Mesenchymal stem cell (in vitro differentiated cells and primary cell): ENCODE measurements around the gene SERPINF2.
A peak's percentile ranks its signal among the peaks of the same experiment; 100 is the strongest.

Source experiments
- DNase-seq: peaks from one replicate; pipeline ENCODE4 v3.0.0-alpha.2; 2013
- H2AFZ ChIP-seq: one replicate; pipeline ENCODE4 v1.6.1; 2013; ENCODE audit warnings: low read depth, mild to moderate bottlenecking, control low read depth, inconsistent platforms, low read length, moderate library complexity
- H2AK5ac ChIP-seq: 2 replicates; pipeline ENCODE4 v1.6.1; 2013; ENCODE audit warnings: low read length, moderate library complexity, mild to moderate bottlenecking, inconsistent platforms; ENCODE audit not compliant: severe bottlenecking
- H2BK120ac ChIP-seq: one replicate; pipeline ENCODE4 v1.6.1; 2013; ENCODE audit warnings: low read depth, mild to moderate bottlenecking, inconsistent platforms, low read length, moderate library complexity
- H2BK12ac ChIP-seq, 2 experiments: one replicate each; pipeline ENCODE4 v1.6.1; 2013; ENCODE audit warnings: inconsistent platforms in 2 of 2, low read length in 2 of 2, mild to moderate bottlenecking in 2 of 2, moderate library complexity in 2 of 2, control low read depth in 1 of 2
- H2BK15ac ChIP-seq: one replicate; pipeline ENCODE4 v1.6.1; 2013; ENCODE audit warnings: mild to moderate bottlenecking, low read depth, inconsistent platforms; ENCODE audit not compliant: poor library complexity, severe bottlenecking
- H2BK5ac ChIP-seq: 2 replicates; pipeline ENCODE4 v1.6.1; 2013; ENCODE audit warnings: low read depth, mild to moderate bottlenecking, low read length, control low read depth, inconsistent platforms; ENCODE audit not compliant: poor library complexity, severe bottlenecking
- H3K14ac ChIP-seq, 2 experiments: one replicate each; pipeline ENCODE4 v1.6.1; 2013; ENCODE audit warnings: inconsistent platforms in 2 of 2, low read length in 2 of 2, control low read depth in 1 of 2, mild to moderate bottlenecking in 1 of 2, moderate library complexity in 1 of 2
- H3K18ac ChIP-seq, 2 experiments: one replicate each; pipeline ENCODE4 v1.6.1; 2013; ENCODE audit warnings: inconsistent platforms in 2 of 2, low read length in 2 of 2, control low read depth in 1 of 2, low read depth in 1 of 2, mild to moderate bottlenecking in 1 of 2
- H3K23ac ChIP-seq, 2 experiments: one replicate each; pipeline ENCODE4 v1.6.1; 2013; ENCODE audit warnings: inconsistent platforms in 2 of 2, low read length in 2 of 2, mild to moderate bottlenecking in 2 of 2, moderate library complexity in 2 of 2, control low read depth in 1 of 2
- H3K27ac ChIP-seq: 2 replicates; pipeline ENCODE4 v1.5.1; 2013; ENCODE audit warnings: mild to moderate bottlenecking, moderate library complexity, low read length, control low read depth, inconsistent platforms; ENCODE audit not compliant: poor library complexity, severe bottlenecking
- H3K27me3 ChIP-seq, 2 experiments: 2 replicates each; pipeline versions ENCODE4 v1.6.1 to v1.7.0; 2013; ENCODE audit warnings: low read length in 2 of 2, mild to moderate bottlenecking in 2 of 2, moderate library complexity in 2 of 2, control low read depth in 1 of 2, inconsistent platforms in 1 of 2; ENCODE audit not compliant: control insufficient read depth in 1 of 2, insufficient read depth in 1 of 2
- H3K36me3 ChIP-seq, 2 experiments: 2 replicates each; pipeline versions ENCODE4 v1.6.1 to v1.7.0; 2013; ENCODE audit warnings: low read length in 2 of 2, control low read depth in 1 of 2, inconsistent platforms in 1 of 2, low read depth in 1 of 2, mild to moderate bottlenecking in 1 of 2; ENCODE audit not compliant: insufficient read depth in 2 of 2, control insufficient read depth in 1 of 2
- H3K4ac ChIP-seq, 2 experiments: one replicate each; pipeline ENCODE4 v1.6.1; 2013; ENCODE audit warnings: inconsistent platforms in 2 of 2, low read length in 2 of 2, mild to moderate bottlenecking in 2 of 2, moderate library complexity in 2 of 2, control low read depth in 1 of 2, low read depth in 1 of 2
- H3K4me1 ChIP-seq: 2 replicates; pipeline ENCODE4 v1.6.1; 2013; ENCODE audit warnings: low read depth, low read length, control low read depth; ENCODE audit not compliant: control insufficient read depth, insufficient read depth
- H3K4me2 ChIP-seq: 2 replicates; pipeline ENCODE4 v1.6.1; 2013; ENCODE audit warnings: low read length, mild to moderate bottlenecking, inconsistent platforms; ENCODE audit not compliant: poor library complexity, severe bottlenecking
- H3K4me3 ChIP-seq, 2 experiments: 2 replicates each; pipeline versions ENCODE4 v1.5.1 to v1.7.0; 2013; ENCODE audit warnings: low read length in 2 of 2, mild to moderate bottlenecking in 2 of 2, control low read depth in 1 of 2, low read depth in 1 of 2; ENCODE audit not compliant: insufficient read depth in 1 of 2
- H3K79me1 ChIP-seq: replicated peaks from 2 replicates; pipeline ENCODE4 v1.6.1; 2013; ENCODE audit warnings: mild to moderate bottlenecking, control low read depth, low read length, inconsistent platforms; ENCODE audit not compliant: poor library complexity, severe bottlenecking
- H3K9ac ChIP-seq: 2 replicates; pipeline ENCODE4 v1.7.0; 2013; ENCODE audit warnings: mild to moderate bottlenecking, low read length, moderate library complexity
- H3K9me3 ChIP-seq: 2 replicates; pipeline ENCODE4 v1.7.0; 2013; ENCODE audit warnings: mild to moderate bottlenecking, low read length; ENCODE audit not compliant: control insufficient read depth
- H4K8ac ChIP-seq: one replicate; pipeline ENCODE4 v1.6.1; 2013; ENCODE audit warnings: inconsistent platforms, mild to moderate bottlenecking, low read length, moderate library complexity
- H4K91ac ChIP-seq: one replicate; pipeline ENCODE4 v1.6.1; 2013; ENCODE audit warnings: mild to moderate bottlenecking, low read length, inconsistent platforms
- WGBS: methylation state at CpG from one replicate; pipeline ENCODE4 v1.1.7; 2013; ENCODE audit warnings: mixed read lengths; 5-methylcytosine and 5-hydroxymethylcytosine counted together

The SERPINF2 gene

DNA sequence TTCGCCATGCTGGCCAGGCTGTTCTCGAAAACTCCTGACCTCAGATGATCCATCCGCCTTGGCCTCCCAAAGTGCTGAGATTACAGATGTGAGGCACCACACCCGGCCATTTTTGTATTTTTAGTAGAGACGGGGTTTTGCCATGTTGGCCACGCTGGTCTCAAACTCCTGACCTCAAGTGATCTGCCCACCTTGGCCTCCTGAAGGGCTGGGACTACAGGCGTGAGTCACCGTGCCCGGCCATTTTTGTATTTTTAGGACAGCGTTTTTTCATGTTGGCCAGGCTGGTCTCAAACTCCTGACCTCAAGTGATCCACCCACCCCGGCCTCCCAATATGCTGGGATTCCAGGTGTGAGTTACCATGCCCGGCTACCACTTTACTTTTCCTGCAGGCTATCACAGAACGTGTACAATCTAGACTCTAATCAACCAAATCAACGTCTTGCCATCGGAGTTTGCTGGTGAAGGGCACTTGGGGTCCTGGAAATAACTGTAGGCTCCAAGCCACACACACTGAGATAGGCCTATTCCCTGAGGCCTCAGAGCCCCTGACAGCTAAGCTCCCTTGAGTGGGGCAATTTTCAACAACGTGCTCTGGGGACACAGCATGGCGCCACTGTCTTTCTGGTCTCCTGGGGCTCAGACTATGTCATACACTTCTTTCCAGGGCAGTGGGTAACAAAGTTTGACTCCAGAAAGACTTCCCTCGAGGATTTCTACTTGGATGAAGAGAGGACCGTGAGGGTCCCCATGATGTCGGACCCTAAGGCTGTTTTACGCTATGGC lies 31.9 kb downstream of the SERPINF2 start:
- 97% methylated on average over 21 of the region's 21 CpGs for WGBS
- Histone ChIP-seq H3K23ac (no peak overlapping the region), H4K8ac (no peak overlapping the region), H2BK5ac (no peak overlapping the region), H3K36me3 (peaks cover 21 to 83% of the 10 kb centered on the region in 2 experiments), H3K4me1 (peaks cover 11% of the 10 kb centered on the region), H3K14ac (no peak overlapping the region), H3K4me2 (no peak overlapping the region), H3K18ac (no peak overlapping the region), H2AFZ (no peak overlapping the region), H2BK120ac (no peak overlapping the region), H4K91ac (no peak overlapping the region), H3K27me3 (no peaks in the 10 kb centered on the region), H3K4me3 (no peak overlapping the region), H3K27ac (no peak overlapping the region), H3K79me1 (no peaks in the 10 kb centered on the region), H2BK12ac (no peak overlapping the region), H3K4ac (no peak overlapping the region), H2AK5ac (no peak overlapping the region), H2BK15ac (no peak overlapping the region), H3K9me3 (no peaks in the 10 kb centered on the region), H3K9ac (no peak overlapping the region)
- no peak for DNase-seq

DNA sequence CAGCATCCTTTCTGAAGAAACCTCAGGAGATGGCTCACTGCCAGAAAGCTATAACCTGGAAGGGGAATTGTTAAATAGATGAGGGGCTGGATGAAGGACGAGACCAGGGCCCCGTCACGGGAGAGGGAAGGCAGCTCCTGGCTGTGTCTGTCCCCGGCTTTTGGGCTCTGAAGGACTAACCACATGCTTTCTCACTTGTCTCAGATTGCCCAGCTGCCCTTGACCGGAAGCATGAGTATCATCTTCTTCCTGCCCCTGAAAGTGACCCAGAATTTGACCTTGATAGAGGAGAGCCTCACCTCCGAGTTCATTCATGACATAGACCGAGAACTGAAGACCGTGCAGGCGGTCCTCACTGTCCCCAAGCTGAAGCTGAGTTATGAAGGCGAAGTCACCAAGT lies 33.7 kb downstream of the SERPINF2 start:
- H3K36me3 ChIP-seq: peaks cover 24 to 71% of the 10 kb centered on the region in 2 experiments
- no peak overlapping the region for H3K14ac ChIP-seq
- no peak overlapping the region for H3K23ac ChIP-seq
- H4K8ac ChIP-seq: no peak overlapping the region
- no peak overlapping the region for H3K4me3 ChIP-seq
- H2BK120ac ChIP-seq: no peak overlapping the region
- no peak overlapping the region for H2BK15ac ChIP-seq
- H3K18ac ChIP-seq: no peak overlapping the region
- no peak overlapping the region for H2AFZ ChIP-seq
- no peak overlapping the region for H3K4ac ChIP-seq
- H3K9ac ChIP-seq: no peak overlapping the region
- no peak for DNase-seq
- no peak overlapping the region for H3K4me2 ChIP-seq
- H3K79me1 ChIP-seq: peaks cover 2% of the 10 kb centered on the region
- peak overlapping the region in 1 of 2 experiments; percentile 2 for H2BK12ac ChIP-seq
- WGBS: 96% methylated on average over 10 of the region's 10 CpGs
- no peak overlapping the region for H2BK5ac ChIP-seq
- H3K4me1 ChIP-seq: peaks cover 8% of the 10 kb centered on the region
- no peaks in the 10 kb centered on the region for H3K27me3 ChIP-seq
- H4K91ac ChIP-seq: no peak overlapping the region
- no peaks in the 10 kb centered on the region for H3K9me3 ChIP-seq
- H3K27ac ChIP-seq: no peak overlapping the region
- no peak overlapping the region for H2AK5ac ChIP-seq

GRCh38 chr17:1776857-1777256 lies 34.2 kb downstream of the SERPINF2 start:
- peaks cover 2% of the 10 kb centered on the region for H3K79me1 ChIP-seq
- no peak overlapping the region for H2AK5ac ChIP-seq
- H2BK5ac ChIP-seq: no peak overlapping the region
- H3K9ac ChIP-seq: no peak overlapping the region
- H3K18ac ChIP-seq: no peak overlapping the region
- no peak overlapping the region for H3K14ac ChIP-seq
- no peak overlapping the region for H3K23ac ChIP-seq
- H3K4me3 ChIP-seq: no peak overlapping the region
- H2BK12ac ChIP-seq: peak overlapping the region; percentile 2 to 54
- peaks cover 23 to 71% of the 10 kb centered on the region in 2 experiments for H3K36me3 ChIP-seq
- no peak overlapping the region for H2AFZ ChIP-seq
- no peak overlapping the region for H2BK15ac ChIP-seq
- no peak overlapping the region for H2BK120ac ChIP-seq
- H3K27ac ChIP-seq: no peak overlapping the region
- H4K91ac ChIP-seq: no peak overlapping the region
- no peak overlapping the region for H3K4me2 ChIP-seq
- H3K4ac ChIP-seq: no peak overlapping the region
- no peaks in the 10 kb centered on the region for H3K9me3 ChIP-seq
- no peak for DNase-seq
- no peaks in the 10 kb centered on the region for H3K27me3 ChIP-seq
- no peak overlapping the region for H4K8ac ChIP-seq
- H3K4me1 ChIP-seq: peaks cover 8% of the 10 kb centered on the region
- 95% methylated on average over 7 of the region's 7 CpGs for WGBS

DNA sequence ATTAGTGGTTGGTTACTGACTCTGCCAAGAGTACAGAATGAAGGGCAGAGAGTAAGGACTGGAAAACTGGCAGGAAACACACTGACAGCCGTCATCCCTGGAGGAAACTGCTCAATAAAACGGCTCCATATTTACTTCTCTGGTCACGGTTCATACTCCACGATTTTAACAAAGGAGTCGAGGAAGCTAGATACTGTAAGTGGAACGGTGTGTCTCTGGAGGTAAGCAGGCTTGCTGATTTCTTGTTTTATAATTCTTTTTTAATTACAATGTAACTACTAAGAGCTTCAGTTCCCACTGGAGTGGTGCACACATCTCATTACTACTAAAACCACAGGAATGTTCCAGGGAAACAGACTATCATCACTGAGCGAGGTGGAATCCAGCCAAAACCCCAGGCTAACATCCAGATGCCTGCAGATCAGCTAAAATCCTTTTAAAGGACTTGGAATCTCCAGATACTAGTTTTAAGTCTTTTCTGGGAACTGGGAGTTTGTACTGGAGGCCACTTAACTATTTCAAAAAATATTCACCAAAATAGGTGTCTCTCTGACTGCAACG lies 37.0 kb downstream of the SERPINF2 start:
- WGBS: 0% methylated on average over 2 of the region's 8 CpGs

More for the DNA sequence above, 37.0 kb downstream of the SERPINF2 start:
- H2BK5ac ChIP-seq: no peak overlapping the region
- H3K4ac ChIP-seq: peak overlapping the region in 1 of 2 experiments; percentile 51
- H3K14ac ChIP-seq: no peak overlapping the region
- DNase-seq: peak; percentile 97
- peaks cover 36 to 54% of the 10 kb centered on the region in 2 experiments for H3K36me3 ChIP-seq
- peak overlapping the region; percentile 92 to 95 for H3K18ac ChIP-seq
- H2BK120ac ChIP-seq: peak overlapping the region; percentile 93
- H3K4me3 ChIP-seq: peak overlapping the region in 1 of 2 experiments; percentile 42
- H3K79me1 ChIP-seq: peaks cover 8% of the 10 kb centered on the region
- H4K91ac ChIP-seq: peak overlapping the region; percentile 73
- no peak overlapping the region for H3K23ac ChIP-seq
- no peaks in the 10 kb centered on the region for H3K27me3 ChIP-seq
- no peak overlapping the region for H2AK5ac ChIP-seq
- peak overlapping the region in 1 of 2 experiments; percentile 90 for H2BK12ac ChIP-seq
- peak overlapping the region; percentile 30 for H3K4me2 ChIP-seq
- H3K9ac ChIP-seq: peak overlapping the region; percentile 68
- peak overlapping the region; percentile 90 for H4K8ac ChIP-seq
- no peak overlapping the region for H2BK15ac ChIP-seq
- H2AFZ ChIP-seq: no peak overlapping the region
- peaks cover 15% of the 10 kb centered on the region for H3K4me1 ChIP-seq
- no peaks in the 10 kb centered on the region for H3K9me3 ChIP-seq
- H3K27ac ChIP-seq: peak overlapping the region; percentile 83
